ENCODE results near the gene FKBP14.
A peak's percentile ranks its signal among the peaks of the same experiment; 100 is the strongest.

Gene FKBP14

DNA sequence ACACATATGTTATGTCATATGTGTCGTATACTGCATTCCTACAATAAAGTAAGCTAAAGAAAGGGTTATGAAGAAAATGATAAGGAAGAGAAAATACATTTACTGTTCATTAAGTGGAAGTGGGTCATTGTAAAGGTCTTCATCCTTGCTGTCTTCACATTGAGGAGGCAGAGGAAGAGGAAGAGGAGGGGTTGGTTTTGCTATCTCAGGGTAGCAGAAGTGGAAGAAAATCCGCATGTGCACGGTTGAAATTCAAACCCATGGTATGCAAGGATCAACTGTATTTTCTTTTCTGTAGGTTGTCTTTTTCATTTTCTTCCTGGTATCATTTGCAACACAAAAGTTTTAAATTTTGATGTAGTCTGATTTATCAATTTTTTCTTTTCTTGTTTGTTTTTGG is 8.0 kb upstream of the FKBP14 start:
- no peak for DNase-seq

DNA sequence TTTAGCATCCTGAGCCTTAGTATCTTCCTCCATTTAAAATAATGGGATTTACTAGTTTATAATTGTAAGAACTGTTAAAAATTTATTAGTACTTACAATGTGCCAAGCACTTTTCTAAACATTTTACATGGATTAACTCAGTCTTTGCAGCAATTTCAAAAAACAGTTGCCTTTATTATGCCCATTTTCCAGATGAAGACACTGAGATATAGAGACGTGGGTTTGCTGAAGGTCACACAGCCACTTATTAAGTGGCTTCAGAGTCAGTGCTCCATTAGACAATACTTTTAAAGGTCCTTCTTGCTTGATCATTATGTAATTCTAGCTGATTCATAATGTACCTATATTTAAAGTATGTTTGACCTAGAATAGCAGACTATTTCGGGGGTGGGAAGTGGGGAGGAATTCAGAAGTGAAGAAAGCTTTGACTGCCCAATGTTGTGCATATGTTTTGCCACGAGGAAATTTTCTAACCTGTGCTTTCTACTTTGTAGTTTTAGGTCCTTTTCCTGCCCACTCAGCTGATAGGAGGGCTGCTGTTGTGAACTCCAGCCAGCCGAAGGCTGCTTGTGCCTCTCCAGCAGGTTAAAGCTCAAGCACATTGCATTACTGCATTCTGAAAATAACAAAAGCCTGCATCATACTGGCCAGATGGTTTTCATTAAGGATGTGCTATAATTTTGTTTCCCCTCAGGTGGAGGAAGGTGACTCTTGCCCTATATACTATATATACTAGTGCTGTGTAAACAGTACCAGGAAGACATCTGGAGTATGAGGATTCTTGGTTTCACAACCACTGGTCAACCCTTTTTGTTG is 6.0 kb upstream of the FKBP14 start:
- DNase-seq, result no peak

DNA sequence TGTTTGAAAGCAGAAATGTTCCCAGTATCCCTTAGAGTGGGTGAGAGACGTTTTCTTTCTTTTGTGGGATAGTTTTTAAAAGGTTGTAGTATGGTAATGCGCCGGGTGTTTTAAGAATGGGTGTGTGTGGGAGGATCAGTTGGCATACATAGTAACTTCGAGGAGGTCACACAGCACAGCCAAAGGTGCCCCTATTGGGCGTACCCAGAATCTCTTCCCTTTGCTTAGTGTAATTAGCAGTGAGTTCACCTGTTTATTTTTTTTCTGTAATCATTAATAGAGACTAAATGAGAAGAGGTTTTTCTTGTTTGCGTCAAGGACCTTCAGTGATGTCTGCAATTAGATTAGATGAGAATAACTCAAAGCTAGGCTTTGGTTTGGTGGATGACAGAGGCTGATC is 3.2 kb upstream of the FKBP14 start:
- no peak for DNase-seq

DNA sequence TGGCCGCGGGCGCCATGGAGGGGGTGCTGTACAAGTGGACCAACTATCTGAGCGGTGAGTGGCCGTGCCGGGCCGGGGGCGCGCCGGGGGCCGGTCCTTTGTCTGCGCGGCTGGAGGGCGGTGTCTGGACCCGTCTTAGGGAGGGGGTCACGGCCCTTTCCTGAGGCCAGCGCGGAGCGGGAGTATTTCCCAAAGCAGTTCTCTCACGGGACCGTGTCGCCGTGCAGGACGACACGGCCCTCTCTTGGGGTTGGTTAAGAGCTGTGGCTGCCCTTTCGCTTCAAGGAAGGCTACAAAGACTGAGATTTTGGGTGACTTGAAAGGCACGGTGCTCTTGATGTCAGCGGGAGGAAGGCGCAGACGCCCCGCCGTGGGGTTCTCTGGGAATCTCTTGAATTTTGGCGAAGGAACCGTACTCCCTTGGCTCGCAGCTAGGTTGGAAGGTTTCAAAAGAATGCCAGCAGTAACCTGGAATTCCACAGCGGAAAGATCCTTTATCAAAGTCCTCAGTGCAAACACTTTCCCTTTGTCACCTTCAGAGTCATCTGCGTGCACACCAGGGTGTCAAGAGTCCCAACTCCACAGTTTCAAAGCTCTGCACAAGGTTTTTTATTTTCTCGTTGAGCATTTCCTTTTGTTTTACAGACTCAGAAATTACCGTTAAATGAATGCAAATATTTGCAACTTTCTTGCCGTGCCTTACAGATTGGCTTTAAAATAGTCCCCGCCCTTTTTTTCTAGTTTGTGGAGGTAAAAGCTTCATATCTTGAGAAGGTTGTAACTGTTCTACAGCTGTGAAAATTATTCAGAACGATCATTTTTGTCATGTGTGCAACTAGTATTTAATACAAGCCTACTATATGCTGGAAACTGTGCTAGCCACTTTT is 2.5 kb upstream of the FKBP14 start:
- peak in 41 of 56 donors; percentile 26 to 79 (median 52) for DNase-seq

DNA sequence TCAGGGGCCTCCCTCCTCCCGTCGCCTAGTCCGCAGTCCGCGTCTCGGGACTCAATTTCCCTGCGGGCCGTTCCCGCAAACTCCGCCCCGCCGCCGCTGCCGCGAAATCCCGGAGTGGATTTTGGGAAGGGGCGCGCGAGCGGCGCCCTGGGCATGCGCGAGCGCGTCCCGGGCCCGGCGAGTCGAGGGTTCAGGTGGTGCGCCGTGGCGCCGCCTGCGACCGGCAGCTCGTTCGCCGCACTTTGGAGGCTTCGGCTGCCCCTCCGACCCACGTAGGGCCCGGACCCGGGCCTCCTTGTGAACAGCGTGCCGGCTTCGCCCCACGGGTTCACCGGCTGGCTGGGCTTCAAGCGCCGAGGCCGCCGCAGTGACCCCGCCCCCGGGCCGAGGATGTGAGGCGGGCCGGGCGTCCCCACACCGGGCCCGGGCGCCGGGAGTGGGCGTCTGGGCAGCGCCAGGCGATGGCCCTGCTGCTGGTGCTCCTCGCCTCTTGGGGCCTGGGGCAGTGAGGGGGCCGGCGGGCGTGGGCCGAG is 1.8 kb upstream of the FKBP14 start, which contains the start of gene PLEKHA8:
PLEKHA8 (plus strand) TSS at position 197 of the 533 bp plus-strand sequence. CDS start 351 bp downstream, outside the sequence.
- DNase-seq, result peak; percentile 42 to 91 (median 83)

DNA sequence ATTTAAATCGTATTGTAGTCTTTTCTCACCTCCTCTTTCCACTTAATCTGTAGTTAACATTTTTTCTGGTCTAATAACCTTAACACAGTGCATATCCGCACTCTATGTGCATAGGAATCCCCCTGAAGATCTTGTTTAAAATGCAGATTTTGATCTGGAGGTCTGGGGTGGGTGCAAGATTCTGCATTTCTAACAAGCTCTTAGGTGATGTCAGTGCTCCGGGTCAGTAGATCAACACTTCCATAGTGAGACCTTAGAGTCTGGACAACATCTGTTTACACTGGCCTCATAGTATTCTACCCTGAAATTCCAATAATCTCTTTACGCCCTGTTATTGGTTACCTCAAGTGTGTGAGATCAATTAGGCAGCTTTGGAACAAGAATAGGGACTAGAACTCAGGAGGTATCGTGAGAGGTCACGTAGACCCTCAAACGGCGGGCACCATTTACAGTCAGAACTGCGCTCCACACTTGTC is 1.3 kb upstream of the FKBP14 start:
- DNase-seq, result no peak

DNA sequence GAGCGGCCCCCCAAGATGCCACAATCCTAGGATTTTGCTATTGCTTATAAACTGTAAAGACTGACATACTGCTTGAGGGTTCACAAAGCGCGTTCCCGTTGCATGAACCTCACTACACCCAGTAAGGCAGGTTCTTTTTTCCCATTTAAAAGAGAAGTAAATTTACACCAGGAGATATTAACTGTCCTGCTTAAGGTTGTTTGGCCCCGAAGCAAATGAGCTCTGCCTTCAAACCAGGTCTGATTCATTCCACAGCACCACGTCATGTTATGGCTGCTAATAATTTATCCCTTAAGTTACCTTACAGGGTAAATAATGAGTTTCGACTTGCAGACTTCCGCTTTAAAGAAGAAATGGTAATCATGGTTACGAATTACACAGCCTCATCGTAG is 559 bp upstream of the FKBP14 start:
- peak in 2 of 56 donors; percentile 48 to 60 for DNase-seq

DNA sequence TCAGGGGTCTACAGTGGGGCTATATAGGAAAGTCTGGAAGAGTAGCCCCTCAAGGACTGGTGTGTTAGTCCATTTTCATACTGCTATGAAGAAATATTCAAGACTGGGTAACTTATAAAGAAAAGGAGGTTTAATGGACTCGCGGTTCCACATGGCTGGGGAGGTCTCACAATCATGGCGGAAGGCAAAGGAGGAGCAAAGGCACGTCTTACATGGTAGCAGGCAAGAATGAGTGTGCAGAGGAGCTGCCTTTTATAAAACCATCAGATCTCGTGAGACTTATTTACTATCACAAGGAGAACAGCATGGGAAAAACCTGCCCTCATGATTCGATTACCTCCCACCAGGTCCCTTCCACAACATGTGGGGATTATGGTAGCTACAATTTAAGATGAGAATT is 3.0 kb downstream of the FKBP14 start:
- DNase-seq, result no peak

DNA sequence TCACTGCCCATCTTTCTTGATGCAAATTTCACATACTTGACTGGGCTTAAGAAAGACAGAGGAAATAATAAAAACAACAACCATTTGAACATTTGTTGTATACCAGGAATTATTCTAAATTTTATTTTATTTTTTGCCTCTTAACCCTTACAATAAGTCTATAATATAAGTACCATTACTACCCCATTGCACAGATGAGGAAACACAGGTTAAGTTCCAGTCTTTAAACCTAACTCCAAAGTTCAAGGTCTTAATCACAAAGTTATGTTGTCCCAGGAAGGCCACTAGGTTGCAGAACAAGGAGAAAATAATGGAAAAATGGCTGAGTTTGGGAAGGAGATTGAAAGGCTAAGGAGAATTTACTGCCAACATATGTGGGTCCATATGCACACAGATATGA is 3.5 kb downstream of the FKBP14 start:
- no peak for DNase-seq

DNA sequence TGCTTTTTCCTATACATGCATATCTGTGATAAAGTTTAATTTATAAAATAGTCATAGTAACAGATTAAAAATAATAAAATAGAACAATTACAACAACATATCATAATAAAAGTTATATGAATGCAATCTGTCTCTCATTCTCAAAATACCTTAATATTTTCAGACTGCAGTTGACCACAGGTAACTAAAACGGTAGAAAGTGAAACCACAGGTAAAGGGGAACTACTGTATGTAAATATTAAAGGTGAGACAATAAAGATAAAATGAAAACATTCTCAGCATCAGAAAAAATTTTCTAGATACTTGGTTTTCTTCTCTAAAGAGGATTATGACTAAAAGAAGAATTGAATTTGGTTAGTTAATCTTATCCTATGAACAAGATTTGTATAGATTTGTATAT is 6.0 kb downstream of the FKBP14 start:
- DNase-seq, result no peak

DNA sequence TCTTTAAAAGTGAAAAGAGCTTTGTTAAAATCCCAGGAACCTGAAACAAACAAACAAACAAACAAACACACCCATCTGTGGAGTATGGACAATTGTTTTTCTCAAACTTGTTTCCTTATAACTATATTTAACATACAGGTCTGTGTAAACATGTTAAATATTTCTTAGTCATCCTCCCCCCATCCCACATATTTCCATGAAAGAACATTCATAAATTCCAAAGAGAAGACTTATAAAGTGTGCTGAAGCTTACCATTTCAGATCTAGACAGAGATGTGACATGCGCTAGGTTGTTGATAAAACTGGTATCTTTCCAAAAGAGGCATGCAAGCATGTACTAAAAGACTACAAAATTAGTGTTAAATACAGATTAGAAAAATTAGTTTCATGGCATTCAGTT is 6.5 kb downstream of the FKBP14 start:
- DNase-seq, result no peak

DNA sequence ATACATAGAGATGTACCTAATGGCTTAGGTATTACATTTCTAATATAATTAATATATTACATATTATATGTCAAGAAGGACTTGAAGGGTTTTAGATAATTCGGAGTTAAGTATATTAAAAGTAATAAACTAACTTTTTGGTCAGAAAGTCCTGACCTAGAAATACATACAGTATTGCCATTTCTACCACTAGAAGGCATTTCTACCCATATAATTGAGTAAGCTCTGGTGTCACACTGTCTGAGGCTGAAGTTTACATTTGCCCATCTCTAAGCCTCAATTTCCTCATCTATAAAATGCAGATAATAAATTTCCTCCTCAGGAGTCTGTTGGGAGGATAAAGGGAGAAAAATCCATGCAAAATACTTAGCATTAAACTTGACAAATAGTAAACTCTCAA is 7.1 kb downstream of the FKBP14 start:
- DNase-seq, result no peak

DNA sequence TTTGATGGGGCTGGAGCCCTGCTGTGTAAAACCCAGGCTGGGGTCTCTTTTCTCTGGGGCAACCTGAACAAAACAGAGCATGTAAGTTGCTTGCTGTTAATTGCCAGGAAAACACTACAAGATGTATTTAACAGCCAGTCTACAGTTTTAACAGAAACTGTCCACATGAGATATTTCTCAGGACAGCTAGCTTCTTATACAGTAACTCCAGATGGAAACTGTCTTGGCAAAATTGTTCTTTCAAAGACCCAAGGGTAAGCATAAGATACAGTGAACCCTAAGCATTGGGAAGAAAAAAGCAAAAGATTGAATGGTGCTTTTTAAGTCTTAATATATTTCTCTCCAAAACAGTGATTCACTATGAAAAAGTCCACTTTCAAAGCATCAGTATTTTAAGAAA is 8.1 kb downstream of the FKBP14 start:
- no peak for DNase-seq

DNA sequence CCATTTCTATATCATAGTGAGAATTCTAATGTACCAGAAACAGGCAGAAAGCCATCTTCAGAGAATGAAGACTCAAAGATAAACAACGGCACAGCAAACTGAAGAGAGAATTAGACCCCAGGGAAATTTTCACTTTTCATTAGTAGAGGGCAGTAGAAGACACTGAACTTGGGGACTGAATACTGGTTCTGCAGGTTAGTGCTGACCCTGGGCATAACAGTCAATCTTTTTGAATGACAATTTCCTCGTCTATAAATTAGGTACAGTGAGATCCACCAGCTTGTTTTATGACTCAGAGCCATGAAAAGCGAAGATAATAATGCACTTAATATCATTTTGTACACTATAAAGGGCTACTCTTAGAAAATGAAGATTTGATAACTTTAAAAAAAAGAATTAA is 13.7 kb downstream of the FKBP14 start:
- DNase-seq, result no peak

DNA sequence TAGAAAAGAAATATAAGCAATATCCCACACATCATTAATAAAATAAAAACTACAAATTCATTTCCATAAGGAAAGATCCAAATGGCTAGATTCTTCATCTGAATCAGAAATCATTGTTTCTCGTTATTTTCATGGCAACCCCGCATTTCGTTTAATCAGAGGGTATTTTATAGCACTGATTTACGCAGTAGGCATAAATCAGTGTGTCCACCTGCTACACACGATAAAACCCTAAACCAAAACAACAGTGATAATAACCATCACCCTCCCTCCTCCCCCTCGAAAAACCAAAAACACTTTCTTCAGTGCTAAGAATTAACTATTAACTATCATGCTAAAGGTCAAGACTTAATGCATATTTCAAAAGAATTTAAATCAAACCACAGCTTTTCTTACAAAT is 16.5 kb downstream of the FKBP14 start:
- DNase-seq, result no peak

DNA sequence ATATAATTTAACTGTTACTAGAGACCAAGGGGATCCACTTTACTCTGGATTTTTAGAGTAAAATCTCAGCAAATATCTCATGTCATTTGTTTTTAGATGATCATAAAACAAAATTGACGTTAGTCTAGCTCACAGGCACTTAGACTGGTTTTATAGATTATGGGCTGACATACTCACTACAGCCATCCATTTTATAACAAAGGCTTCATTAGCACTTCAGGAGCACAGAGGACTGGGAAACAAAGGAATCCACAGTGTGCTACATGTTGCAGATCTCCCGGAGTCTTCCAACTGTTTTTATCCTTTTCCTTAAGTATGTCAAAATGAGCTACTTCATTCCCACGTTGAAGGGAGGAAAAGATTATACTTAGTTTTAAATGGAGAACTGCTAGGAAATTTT is 21.0 kb downstream of the FKBP14 start:
- DNase-seq, result no peak

DNA sequence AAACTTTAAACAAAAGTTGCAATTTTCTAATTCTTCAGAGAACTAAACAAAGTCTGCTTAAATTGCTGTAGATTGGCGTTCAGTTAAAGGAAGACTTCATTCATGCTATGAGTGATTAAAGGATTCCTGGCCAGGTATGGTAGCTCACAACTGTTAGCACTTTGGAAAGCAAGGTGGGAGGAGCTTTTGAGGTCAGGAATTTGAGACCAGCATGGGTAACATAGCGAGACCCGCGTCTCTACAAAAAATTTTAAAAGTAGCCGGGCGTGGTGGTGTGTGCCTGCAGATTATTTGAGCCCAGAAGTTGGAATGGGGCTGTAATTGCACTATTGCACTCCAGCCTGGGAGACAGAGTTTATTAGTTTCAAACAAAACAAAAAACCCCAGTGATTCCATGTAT is 23.4 kb downstream of the FKBP14 start:
- no peak for DNase-seq

DNA sequence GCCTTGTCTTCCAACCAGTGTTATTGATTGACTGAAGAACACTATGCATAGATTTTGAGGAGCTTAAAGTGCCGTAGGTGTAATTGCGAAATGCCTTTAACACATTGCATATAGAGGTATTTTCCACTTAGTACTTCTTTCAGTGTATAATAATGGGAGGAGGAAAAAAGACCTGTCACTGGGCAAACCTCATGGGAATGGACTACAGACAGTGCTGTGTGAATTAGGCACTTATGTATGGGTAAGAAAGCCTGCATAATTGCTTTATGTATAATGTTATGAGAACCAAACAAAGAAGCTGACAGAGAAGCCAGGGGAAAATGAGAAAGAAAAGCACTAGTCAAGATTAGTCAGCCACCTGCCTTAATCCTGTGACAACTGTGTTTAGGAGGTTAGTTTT is 24.5 kb downstream of the FKBP14 start:
- DNase-seq, result no peak

DNA sequence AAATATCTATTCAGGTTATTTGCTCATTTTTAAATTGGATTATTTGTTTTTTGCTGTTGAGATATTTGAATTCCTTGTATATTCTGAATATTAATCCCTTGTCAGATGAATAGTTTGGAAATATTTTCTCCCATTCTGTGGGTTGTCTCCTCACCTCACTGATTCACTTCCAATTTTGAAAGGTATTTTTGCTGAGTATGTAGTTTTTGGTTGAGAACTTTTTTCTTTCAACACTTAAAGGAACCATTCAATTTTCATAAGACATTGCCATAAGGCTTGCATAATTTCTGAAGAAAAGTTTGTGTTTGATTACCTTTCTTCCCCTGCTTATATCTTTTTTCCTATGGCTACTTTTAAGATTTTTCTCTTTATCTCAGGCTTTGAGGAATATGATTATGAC is 28.0 kb downstream of the FKBP14 start:
- DNase-seq, result no peak

DNA sequence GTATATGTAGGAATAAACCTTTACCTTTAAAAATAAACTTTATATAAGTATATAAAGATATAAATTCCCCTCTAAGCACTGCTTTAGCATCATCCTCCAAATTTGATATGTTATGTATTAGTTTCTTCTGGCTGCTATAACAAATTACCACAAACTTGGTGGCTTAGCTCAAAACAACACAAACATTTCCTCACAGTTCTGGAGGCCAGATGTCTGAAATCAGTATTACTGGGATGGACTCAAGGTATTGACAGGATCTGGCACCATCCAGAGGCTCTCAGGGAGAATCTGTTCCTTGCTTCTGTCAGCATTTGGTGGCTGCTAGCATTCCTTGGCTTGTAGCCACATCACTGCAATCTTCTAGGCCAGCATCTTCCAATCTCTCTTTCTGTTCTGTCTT is 30.2 kb downstream of the FKBP14 start:
- DNase-seq, result no peak

DNA sequence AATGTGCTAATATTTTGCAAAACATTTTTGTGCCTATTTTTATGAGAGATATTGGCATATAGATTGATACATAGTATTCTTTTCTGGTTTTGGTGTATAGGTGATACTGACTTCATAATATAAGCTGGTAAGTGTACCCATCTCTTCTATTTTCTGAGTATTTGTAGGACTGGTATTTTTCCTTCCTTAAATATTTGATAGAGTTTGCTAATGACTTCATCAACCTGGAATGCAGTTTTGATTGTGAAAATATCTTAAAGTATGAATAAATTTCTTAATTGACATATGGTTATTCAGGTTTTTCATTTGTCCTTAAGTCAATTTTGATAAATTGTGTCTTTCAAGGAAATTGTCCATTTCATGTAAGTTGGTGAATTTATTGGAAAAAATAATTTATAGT is 30.9 kb downstream of the FKBP14 start:
- DNase-seq, result no peak

DNA sequence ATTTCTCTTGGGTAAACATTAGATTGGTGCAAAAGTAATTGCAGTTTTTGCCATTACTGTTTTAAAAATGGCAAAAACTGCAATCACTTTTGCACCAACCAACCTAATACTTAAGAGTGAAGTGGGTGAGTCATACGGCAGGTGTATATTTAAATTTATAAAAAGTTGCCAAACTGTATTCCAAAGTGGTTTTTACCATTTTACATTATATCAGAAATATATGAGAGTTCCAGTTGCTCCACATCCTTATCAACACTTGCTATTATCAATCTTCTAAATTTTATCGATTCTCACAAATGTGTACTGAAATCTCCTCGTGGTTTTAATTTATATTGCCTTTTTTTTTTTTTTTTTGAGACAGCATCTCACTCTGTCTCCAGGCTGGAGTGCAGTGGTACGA is 33.4 kb downstream of the FKBP14 start:
- DNase-seq, result no peak
